ENCODE results near the gene RNF149. TPM values are rescaled to one million over a fixed set of nuclear protein-coding genes. Genes with fewer than 3 reads are reported as not detected.

RNF149 gene
- total and polyA plus RNA-seq, 4 donors, result 22.9 to 92.1 (median 52.9) TPM

DNA sequence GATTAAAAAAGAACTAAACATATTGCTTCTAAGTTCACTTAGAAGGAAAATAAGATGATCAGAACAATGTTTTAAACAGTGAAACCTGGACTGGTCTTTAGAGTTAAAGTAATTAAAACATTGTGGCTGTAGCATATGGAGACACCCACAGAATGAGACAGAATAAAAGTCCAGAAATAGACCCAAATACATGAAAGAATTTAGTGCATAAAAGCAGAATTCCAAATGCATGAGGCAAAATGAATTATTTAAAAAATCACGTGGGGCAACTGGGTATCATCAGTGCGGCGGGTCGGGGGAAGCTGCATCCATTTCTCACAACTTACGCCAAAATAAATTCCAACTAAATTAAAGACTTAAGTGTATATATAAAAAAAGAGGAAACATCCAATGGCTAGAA lies 12.1 kb downstream of the RNF149 start:
- ATAC-seq (ENCODE audit: low FRiP score), result no peak
- Histone ChIP-seq H3K27me3 (ENCODE audit: control insufficient read depth in 1 of 2, insufficient read depth in 2 of 2, low read length in 1 of 2) (no peaks in the 10 kb centered on the region), H3K36me3 (ENCODE audit: control insufficient read depth in 1 of 2, insufficient read depth in 2 of 2, low read length in 1 of 2) (peaks cover 0 to 4% of the 10 kb centered on the region in 2 donors), H3K27ac (ENCODE audit: low read depth in 1 of 2, low read length in 2 of 2) (no peak overlapping the region), H3K9me3 (ENCODE audit: control insufficient read depth, low read length) (no peaks in the 10 kb centered on the region), H3K4me3 (ENCODE audit: low read length in 2 of 2) (no peak overlapping the region), H3K4me1 (ENCODE audit: control insufficient read depth in 1 of 2, insufficient read depth in 2 of 2, low read length in 2 of 2) (no peaks in the 10 kb centered on the region)
- intact Hi-C loops (cut with DNase I), result no loop called here
- WGBS, 2 donors, result 63 to 72% methylated on average over 5 of the region's 5 CpGs
- no peak for DNase-seq

DNA sequence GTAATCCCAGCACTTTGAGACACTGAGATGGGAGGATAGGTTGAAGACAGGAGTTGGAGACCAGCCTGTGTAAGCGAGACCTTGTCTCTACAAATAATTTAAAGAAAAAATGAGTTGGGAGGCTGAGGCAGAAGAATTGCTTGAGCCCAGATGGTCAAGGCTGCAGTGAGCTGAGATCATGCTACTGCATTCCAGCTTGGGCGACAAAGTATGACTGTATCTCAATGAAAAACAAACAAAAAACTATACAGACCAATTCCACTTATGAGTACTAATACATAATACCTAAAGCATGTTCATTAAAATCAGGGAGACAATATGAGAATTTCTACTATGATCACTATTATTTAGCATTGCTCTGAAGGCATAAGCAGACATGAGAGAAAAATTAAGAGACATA lies 12.6 kb downstream of the RNF149 start:
- no peaks in the 10 kb centered on the region for H3K27me3 ChIP-seq (ENCODE audit: control insufficient read depth in 1 of 2, insufficient read depth in 2 of 2, low read length in 1 of 2)
- intact Hi-C loops (cut with DNase I), result no loop called here
- no peaks in the 10 kb centered on the region for H3K4me1 ChIP-seq (ENCODE audit: control insufficient read depth in 1 of 2, insufficient read depth in 2 of 2, low read length in 2 of 2)
- peaks cover 0 to 4% of the 10 kb centered on the region in 2 donors for H3K36me3 ChIP-seq (ENCODE audit: control insufficient read depth in 1 of 2, insufficient read depth in 2 of 2, low read length in 1 of 2)
- no peak overlapping the region for H3K4me3 ChIP-seq (ENCODE audit: low read length in 2 of 2)
- WGBS, 2 donors, result 44 to 57% methylated on average over 2 of the region's 2 CpGs
- no peaks in the 10 kb centered on the region for H3K9me3 ChIP-seq (ENCODE audit: control insufficient read depth, low read length)
- ATAC-seq (ENCODE audit: low FRiP score) (no peak), DNase-seq (no peak)
- H3K27ac ChIP-seq (ENCODE audit: low read depth in 1 of 2, low read length in 2 of 2), result no peak overlapping the region

DNA sequence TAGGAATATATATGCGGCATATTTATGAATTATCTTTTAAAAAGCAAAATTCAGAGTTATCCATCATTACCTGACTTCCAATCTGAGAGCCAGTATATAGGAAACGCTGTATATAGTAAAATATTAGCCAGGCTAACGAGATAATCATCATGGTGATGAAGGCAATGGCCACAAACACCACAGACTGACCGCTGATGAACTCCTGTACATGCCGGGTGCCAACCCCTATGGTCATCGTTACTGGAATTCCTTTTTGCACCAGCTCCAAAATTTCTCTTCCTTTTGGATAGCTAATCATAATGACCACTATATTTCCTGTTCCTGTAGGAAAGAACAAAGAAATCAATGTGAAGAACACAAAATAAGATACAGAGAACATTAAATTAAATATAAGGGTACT lies 13.6 kb downstream of the RNF149 start:
- Histone ChIP-seq H3K9me3 (ENCODE audit: control insufficient read depth, low read length) (no peaks in the 10 kb centered on the region), H3K4me1 (ENCODE audit: control insufficient read depth in 1 of 2, insufficient read depth in 2 of 2, low read length in 2 of 2) (no peaks in the 10 kb centered on the region), H3K36me3 (ENCODE audit: control insufficient read depth in 1 of 2, insufficient read depth in 2 of 2, low read length in 1 of 2) (peaks cover 0 to 4% of the 10 kb centered on the region in 2 donors), H3K4me3 (ENCODE audit: low read length in 2 of 2) (no peak overlapping the region), H3K27me3 (ENCODE audit: control insufficient read depth in 1 of 2, insufficient read depth in 2 of 2, low read length in 1 of 2) (no peaks in the 10 kb centered on the region), H3K27ac (ENCODE audit: low read depth in 1 of 2, low read length in 2 of 2) (no peak overlapping the region)
- ATAC-seq (ENCODE audit: low FRiP score), result no peak
- 93 to 94% methylated on average over 6 of the region's 6 CpGs for WGBS, 2 donors
- intact Hi-C loops (cut with DNase I), result no loop called here
- DNase-seq, result no peak

DNA sequence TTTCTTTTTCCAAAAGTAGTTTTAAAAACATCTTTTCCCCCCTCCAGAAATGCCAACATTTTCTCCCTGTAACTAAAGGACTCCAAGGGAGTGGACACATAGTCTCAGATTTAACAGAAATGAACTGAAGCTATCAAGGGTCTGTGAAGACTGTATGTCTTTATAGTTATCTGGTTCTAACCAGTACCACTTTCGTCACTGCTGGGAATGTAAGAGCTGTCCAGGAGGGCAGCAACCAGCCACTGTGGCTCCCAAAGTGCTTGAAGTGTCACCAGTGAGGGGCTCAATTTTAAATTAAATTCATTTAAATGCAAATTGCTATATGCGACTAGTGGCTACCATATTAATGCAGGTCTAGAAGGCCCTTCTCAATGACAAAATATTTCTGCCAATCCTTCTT lies 15.0 kb downstream of the RNF149 start:
- Histone ChIP-seq H3K36me3 (ENCODE audit: control insufficient read depth in 1 of 2, insufficient read depth in 2 of 2, low read length in 1 of 2) (peaks cover 0 to 4% of the 10 kb centered on the region in 2 donors), H3K4me1 (ENCODE audit: control insufficient read depth in 1 of 2, insufficient read depth in 2 of 2, low read length in 2 of 2) (no peaks in the 10 kb centered on the region)
- 93% methylated on average over 2 of the region's 2 CpGs for WGBS, 2 donors

GRCh38 chr2:101291973-101292372 lies 16.5 kb downstream of the RNF149 start:
- H3K4me1 ChIP-seq (ENCODE audit: control insufficient read depth in 1 of 2, insufficient read depth in 2 of 2, low read length in 2 of 2), result no peaks in the 10 kb centered on the region
- DNase-seq, result no peak
- no peak for ATAC-seq (ENCODE audit: low FRiP score)
- H3K4me3 ChIP-seq (ENCODE audit: low read length in 2 of 2), result no peak overlapping the region
- H3K27ac ChIP-seq (ENCODE audit: low read depth in 1 of 2, low read length in 2 of 2), result no peak overlapping the region
- H3K36me3 ChIP-seq (ENCODE audit: control insufficient read depth in 1 of 2, insufficient read depth in 2 of 2, low read length in 1 of 2), result peaks cover 0 to 4% of the 10 kb centered on the region in 2 donors
- 92 to 94% methylated on average over 3 of the region's 3 CpGs for WGBS, 2 donors
- intact Hi-C loops (cut with DNase I), result no loop called here
- H3K9me3 ChIP-seq (ENCODE audit: control insufficient read depth, low read length), result no peaks in the 10 kb centered on the region
- no peaks in the 10 kb centered on the region for H3K27me3 ChIP-seq (ENCODE audit: control insufficient read depth in 1 of 2, insufficient read depth in 2 of 2, low read length in 1 of 2)

More for the DNA sequence above, 15.0 kb downstream of the RNF149 start:
- ATAC-seq (ENCODE audit: low FRiP score), result no peak
- H3K9me3 ChIP-seq (ENCODE audit: control insufficient read depth, low read length), result no peaks in the 10 kb centered on the region
- H3K4me3 ChIP-seq (ENCODE audit: low read length in 2 of 2), result no peak overlapping the region
- no peaks in the 10 kb centered on the region for H3K27me3 ChIP-seq (ENCODE audit: control insufficient read depth in 1 of 2, insufficient read depth in 2 of 2, low read length in 1 of 2)
- no peak for DNase-seq
- no peak overlapping the region for H3K27ac ChIP-seq (ENCODE audit: low read depth in 1 of 2, low read length in 2 of 2)
- intact Hi-C loops (cut with DNase I), result no loop called here

- Histone ChIP-seq H3K4me3 (ENCODE audit: low read length in 2 of 2) (no peak overlapping the region), H3K4me1 (ENCODE audit: control insufficient read depth in 1 of 2, insufficient read depth in 2 of 2, low read length in 2 of 2) (no peaks in the 10 kb centered on the region), H3K9me3 (ENCODE audit: control insufficient read depth, low read length) (no peaks in the 10 kb centered on the region), H3K36me3 (ENCODE audit: control insufficient read depth in 1 of 2, insufficient read depth in 2 of 2, low read length in 1 of 2) (peaks cover 0 to 6% of the 10 kb centered on the region in 2 donors), H3K27me3 (ENCODE audit: control insufficient read depth in 1 of 2, insufficient read depth in 2 of 2, low read length in 1 of 2) (no peaks in the 10 kb centered on the region), H3K27ac (ENCODE audit: low read depth in 1 of 2, low read length in 2 of 2) (no peak overlapping the region)
- intact Hi-C loops (cut with DNase I), result no loop called here
- no peak for DNase-seq
- no peak for ATAC-seq (ENCODE audit: low FRiP score)
Observed at GRCh38 chr2:101290711-101291110, 17.8 kb downstream of the RNF149 start.

DNA sequence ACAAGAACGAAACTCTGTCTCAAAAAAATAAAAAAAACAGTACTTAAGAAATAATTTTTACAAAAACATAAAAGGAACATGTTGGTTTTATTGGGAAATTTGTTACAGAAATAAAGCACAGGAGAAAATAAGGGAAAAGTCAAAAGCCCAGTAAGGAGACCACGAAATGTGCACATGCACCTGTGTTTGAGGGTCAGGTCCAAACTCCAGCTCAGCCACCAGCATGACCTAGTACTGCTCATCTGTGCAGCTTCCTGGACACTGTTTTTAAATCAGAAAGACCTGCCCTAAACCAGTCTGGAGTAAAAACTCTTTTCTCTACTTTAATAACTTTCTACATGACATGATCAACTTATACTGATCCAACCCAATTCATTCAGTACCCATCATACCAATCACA lies 21.2 kb downstream of the RNF149 start:
- Histone ChIP-seq H3K36me3 (ENCODE audit: control insufficient read depth in 1 of 2, insufficient read depth in 2 of 2, low read length in 1 of 2) (peaks cover 0 to 6% of the 10 kb centered on the region in 2 donors), H3K4me3 (ENCODE audit: low read length in 2 of 2) (no peak overlapping the region), H3K9me3 (ENCODE audit: control insufficient read depth, low read length) (no peaks in the 10 kb centered on the region), H3K27me3 (ENCODE audit: control insufficient read depth in 1 of 2, insufficient read depth in 2 of 2, low read length in 1 of 2) (no peaks in the 10 kb centered on the region), H3K4me1 (ENCODE audit: control insufficient read depth in 1 of 2, insufficient read depth in 2 of 2, low read length in 2 of 2) (no peaks in the 10 kb centered on the region), H3K27ac (ENCODE audit: low read depth in 1 of 2, low read length in 2 of 2) (no peak overlapping the region)
- intact Hi-C loops (cut with DNase I), result no loop called here
- DNase-seq (no peak), ATAC-seq (ENCODE audit: low FRiP score) (no peak)
- 92 to 96% methylated on average over 2 of the region's 2 CpGs for WGBS, 2 donors

DNA sequence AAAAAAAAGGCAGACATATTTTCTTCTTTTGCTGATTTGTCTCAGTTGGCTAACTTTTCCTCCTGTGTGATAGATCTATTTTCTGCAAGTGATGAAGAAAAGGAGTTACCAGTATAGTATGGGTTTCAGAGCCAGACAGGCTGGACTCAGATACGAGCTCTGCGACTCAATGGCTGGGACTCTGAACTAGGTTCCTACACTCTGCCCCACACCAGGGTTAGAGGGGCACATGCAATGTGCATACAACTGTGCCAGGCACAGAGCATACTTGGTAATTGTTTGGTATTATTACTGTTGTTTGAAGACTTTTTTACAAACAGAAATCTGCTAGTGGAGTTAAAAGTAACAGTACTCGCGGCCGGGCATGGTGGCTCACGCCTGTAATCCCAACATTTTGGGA lies 21.8 kb downstream of the RNF149 start:
- no peak for DNase-seq
- intact Hi-C loops (cut with DNase I), result no loop called here
- Histone ChIP-seq H3K9me3 (ENCODE audit: control insufficient read depth, low read length) (no peaks in the 10 kb centered on the region), H3K27ac (ENCODE audit: low read depth in 1 of 2, low read length in 2 of 2) (no peak overlapping the region), H3K4me1 (ENCODE audit: control insufficient read depth in 1 of 2, insufficient read depth in 2 of 2, low read length in 2 of 2) (no peaks in the 10 kb centered on the region), H3K36me3 (ENCODE audit: control insufficient read depth in 1 of 2, insufficient read depth in 2 of 2, low read length in 1 of 2) (peaks cover 0 to 7% of the 10 kb centered on the region in 2 donors), H3K4me3 (ENCODE audit: low read length in 2 of 2) (no peak overlapping the region), H3K27me3 (ENCODE audit: control insufficient read depth in 1 of 2, insufficient read depth in 2 of 2, low read length in 1 of 2) (no peaks in the 10 kb centered on the region)
- WGBS, 2 donors, result 94 to 95% methylated on average over 6 of the region's 6 CpGs
- no peak for ATAC-seq (ENCODE audit: low FRiP score)

GRCh38 chr2:101282980-101283379 lies 25.5 kb downstream of the RNF149 start:
- no peak for DNase-seq
- no peak for ATAC-seq (ENCODE audit: low FRiP score)
- Histone ChIP-seq H3K27ac (ENCODE audit: low read depth in 1 of 2, low read length in 2 of 2) (no peak overlapping the region), H3K9me3 (ENCODE audit: control insufficient read depth, low read length) (no peaks in the 10 kb centered on the region), H3K27me3 (ENCODE audit: control insufficient read depth in 1 of 2, insufficient read depth in 2 of 2, low read length in 1 of 2) (no peaks in the 10 kb centered on the region), H3K4me1 (ENCODE audit: control insufficient read depth in 1 of 2, insufficient read depth in 2 of 2, low read length in 2 of 2) (no peaks in the 10 kb centered on the region), H3K4me3 (ENCODE audit: low read length in 2 of 2) (no peak overlapping the region), H3K36me3 (ENCODE audit: control insufficient read depth in 1 of 2, insufficient read depth in 2 of 2, low read length in 1 of 2) (peaks cover 0 to 12% of the 10 kb centered on the region in 2 donors)
- WGBS, 2 donors, result 92 to 95% methylated on average over 3 of the region's 3 CpGs
- intact Hi-C loops (cut with DNase I), result no loop called here
